ENCODE measurements around the gene ZNF335.

DNA sequence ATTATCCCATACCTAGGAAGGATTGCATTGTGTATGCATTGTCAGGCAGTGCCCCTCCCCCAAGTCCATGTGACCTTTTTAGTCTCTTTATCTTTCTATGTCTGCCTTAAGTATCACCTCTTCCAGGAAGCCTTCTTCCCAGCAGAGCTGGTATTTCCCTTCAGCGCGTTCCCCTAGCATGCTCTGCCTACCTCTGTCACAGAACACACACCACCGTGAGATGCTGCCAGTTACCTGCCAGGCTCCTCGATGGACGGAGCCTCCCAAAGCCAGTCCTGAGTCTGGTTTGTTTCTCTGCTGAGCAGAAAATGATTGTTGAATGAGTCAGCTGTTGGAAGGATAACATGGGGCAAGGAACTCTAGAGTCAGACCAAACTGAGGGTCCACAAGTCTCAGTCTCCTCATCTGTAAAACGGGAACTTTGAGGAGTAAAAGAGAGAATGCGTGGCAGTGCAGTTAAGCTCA is 11.3 kb upstream of the ZNF335 start:
- TF ChIP-seq, protein P1, sequence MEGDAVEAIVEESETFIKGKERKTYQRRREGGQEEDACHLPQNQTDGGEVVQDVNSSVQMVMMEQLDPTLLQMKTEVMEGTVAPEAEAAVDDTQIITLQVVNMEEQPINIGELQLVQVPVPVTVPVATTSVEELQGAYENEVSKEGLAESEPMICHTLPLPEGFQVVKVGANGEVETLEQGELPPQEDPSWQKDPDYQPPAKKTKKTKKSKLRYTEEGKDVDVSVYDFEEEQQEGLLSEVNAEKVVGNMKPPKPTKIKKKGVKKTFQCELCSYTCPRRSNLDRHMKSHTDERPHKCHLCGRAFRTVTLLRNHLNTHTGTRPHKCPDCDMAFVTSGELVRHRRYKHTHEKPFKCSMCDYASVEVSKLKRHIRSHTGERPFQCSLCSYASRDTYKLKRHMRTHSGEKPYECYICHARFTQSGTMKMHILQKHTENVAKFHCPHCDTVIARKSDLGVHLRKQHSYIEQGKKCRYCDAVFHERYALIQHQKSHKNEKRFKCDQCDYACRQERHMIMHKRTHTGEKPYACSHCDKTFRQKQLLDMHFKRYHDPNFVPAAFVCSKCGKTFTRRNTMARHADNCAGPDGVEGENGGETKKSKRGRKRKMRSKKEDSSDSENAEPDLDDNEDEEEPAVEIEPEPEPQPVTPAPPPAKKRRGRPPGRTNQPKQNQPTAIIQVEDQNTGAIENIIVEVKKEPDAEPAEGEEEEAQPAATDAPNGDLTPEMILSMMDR (IDR thresholded peaks at IDR 0.05) = no peak
- TF ChIP-seq POLR2A (IDR thresholded peaks at IDR 0.05) = no peak

Data from Peyer's patch (tissue), 4 donors.